GM18870 (cell line): ENCODE results near the gene AQP12A.
"Not testable (repeated sequence)": the region's sequence is repeated elsewhere in the genome, so short reads cannot be mapped to it uniquely, and the experiment has no call there.

Experiments
- ATAC-seq: cut with Tn5 transposase; IDR thresholded peaks from one replicate; pipeline ENCODE4 v1.9.1; 2021; ENCODE audit warnings: moderate library complexity; ENCODE audit not compliant: unreplicated experiment

The AQP12A gene

GRCh38 chr2:240659883-240660282 is 31.8 kb upstream of the AQP12A start:
- not testable (repeated sequence) for ATAC-seq

- no peak for ATAC-seq
Measured at GRCh38 chr2:240662681-240663080, 29.0 kb upstream of the AQP12A start.

GRCh38 chr2:240663546-240664190 is 28.0 kb upstream of the AQP12A start:
- no peak for ATAC-seq

GRCh38 chr2:240664622-240665021 is 27.0 kb upstream of the AQP12A start:
- ATAC-seq: no peak

DNA sequence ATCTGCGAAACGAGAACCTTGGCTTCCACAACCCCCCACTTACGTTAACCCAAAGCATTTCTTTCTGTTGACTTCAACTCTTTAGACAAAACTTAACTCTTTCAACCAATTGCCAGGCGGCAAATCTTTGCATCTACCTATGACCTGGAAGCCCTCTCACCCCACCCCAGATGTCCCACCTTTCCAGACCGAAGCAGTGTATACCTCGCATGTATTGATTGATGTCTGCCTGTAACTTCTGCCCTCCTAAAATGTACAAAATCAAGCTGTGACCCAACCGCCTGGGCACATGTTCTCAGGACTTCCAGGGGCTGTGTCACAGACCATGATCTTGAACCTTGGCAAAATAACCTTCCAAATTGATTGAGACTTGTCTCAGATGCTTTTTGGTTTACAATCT is 21.3 kb upstream of the AQP12A start:
- ATAC-seq: no peak

DNA sequence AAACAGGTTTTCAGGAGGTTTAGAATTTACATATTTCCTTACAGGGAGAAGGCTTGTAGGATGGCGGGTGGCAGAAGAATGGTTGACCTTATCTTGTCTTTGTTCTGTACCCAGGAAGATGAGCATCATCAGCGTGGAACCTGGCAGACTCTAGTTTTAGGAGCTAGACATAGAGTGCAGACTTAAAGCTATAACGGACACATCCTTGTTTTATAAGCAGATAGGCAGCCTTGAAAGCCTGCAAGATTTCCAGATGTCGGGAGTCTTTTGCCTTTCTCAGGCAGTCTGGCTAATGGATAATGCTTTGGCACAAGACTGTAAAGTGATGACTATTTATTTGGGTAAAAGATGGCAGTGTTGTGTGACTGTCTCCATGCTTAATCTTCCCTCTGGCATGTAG is 20.7 kb upstream of the AQP12A start:
- no peak for ATAC-seq

- ATAC-seq: no peak
Measured at GRCh38 chr2:240672076-240672700, 19.5 kb upstream of the AQP12A start.

GRCh38 chr2:240672701-240673190 is 18.9 kb upstream of the AQP12A start:
- ATAC-seq: no peak

GRCh38 chr2:240674461-240675184 is 17.0 kb upstream of the AQP12A start:
- not testable (repeated sequence) for ATAC-seq

DNA sequence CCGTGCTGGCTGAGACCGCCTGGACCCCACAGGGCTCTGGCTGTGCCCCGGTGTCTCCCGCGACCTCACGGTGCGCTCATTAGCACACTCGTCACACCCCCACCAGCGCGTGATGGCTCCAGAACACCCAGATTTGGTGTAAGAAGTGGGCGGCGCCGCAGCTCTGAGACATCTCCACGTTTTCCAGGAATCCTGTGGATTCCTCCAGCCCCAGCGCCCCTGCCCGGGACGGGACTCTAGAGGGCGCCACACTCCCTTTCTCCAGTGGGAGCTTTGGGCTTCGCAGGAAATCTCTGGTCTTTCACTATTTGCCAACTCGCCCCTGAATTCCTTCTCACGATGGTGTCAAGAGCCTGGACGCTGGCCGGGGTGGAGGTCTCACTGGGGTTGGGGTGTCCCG is 16.3 kb upstream of the AQP12A start:
- not testable (repeated sequence) for ATAC-seq

DNA sequence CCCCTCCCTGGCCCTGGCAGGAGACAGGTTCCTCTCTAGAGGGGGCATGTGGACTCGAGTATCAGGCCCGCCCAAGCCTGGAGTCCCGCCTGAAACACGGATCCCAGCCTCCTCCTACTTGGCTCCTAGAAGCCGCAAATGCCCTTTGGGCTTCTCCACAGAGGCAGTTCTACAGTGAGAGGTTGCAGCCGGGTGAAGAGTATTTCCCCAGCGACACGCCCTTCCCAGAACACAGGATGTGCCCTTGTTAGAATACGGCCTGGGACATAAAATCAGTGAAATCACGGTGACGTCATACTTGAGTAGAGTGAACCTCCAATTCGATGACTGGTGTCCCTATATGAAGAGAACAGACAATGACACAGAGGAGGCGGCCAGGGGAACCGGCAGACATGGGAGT is 13.6 kb upstream of the AQP12A start:
- ATAC-seq: not testable (repeated sequence)

DNA sequence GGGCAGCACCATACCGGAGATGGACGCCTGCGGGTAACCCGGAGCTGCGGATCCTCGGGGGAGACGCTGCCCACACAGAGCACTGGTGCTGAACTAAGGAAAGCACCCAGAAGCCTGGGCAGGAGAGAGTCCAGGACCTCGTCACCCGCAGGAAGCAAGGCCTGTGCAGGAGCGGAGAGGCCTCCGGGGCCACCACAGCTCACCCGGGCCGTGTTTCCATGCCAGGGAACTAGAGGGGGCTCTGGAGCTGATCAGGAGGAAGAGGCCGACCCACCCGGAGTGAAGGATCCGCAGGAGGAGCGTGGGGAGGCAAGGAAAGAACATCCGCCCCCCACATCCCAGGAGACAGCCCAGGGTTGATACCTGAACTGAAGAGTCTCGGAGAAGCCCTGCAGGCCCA is 12.8 kb upstream of the AQP12A start:
- not testable (repeated sequence) for ATAC-seq

GRCh38 chr2:240680185-240680584 is 11.5 kb upstream of the AQP12A start:
- not testable (repeated sequence) for ATAC-seq

DNA sequence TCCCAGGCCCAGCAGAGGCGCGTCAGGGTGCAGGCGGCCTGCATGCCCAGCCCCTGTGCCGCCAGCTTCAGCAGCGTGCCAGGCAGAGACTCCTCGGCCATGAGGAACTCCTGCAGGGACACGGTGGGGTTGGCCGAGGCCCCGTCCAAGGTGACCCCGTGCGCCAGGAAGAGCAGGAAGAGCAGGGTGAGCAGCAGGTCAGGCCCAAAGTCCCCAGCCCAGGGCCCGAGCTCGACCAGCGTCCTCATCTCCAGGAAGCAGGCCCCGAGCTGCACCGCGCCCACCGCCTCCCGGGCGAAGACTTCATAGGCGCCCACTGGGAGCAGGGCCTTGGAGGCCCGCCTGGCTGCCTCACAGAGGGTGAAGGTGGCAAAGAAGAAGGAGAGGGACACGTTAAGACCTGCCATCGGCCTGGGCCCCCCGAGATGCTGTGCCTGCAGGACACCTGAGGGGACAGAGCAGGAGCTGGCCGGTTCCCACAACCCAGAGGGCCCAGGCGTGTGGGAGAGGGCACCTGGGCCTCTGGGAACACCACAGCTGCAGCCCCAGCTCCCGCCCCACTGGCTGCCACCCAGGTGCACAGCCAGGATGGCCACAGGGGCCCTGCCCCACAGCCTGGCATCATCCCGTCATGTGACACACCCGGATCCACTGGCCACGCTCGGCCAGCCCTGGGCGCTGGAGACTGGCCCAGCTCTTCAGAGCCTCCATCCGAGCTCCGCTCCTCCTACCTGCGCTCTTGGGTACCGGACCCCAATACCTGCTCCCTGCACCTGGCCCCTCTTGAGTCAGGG is 9.0 kb upstream of the AQP12A start, which contains the start of gene AQP12B:
TSS of gene AQP12B (minus strand) at position 455 of the 794 bp plus-strand sequence. CDS start at position 407, 48 bp downstream.
- not testable (repeated sequence) for ATAC-seq

- ATAC-seq: not testable (repeated sequence)
Measured at GRCh38 chr2:240683329-240683979, 8.2 kb upstream of the AQP12A start.

DNA sequence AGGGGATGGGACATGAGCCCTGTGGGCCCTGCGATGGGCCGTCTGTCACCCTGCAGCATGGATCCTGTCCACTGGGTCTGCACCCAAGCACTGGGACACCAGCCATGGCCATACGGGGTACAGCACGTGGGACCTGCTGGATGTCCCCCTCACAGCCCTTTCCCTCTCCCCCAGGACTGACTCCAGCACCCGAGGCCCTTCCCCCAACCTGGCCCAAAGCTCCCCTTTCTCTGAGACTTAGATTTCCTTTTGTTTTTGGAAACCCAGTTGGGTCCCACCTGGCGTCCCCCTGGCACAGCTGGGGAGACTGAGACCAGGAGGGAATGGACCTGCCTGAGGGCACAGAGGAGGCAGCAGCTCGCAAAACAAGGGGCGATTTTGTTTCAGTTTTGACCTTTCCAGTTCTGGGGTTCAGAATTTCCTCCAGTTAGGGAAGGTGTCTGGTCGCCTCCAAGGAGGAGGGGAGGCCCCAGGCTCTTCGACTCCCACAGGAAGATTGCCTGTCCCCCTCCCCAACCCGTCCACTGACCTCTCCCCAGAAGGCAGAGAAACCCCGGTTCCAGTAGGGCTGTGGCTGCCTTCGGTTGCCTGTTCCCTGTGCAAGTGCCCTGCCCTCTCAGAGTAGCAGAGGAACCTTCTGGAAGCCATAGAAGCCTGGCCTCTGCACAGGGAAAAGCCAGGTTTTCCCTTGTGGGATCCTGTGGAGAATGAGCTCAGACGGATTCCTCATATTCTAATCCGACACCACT is 7.5 kb upstream of the AQP12A start:
- ATAC-seq: not testable (repeated sequence)

DNA sequence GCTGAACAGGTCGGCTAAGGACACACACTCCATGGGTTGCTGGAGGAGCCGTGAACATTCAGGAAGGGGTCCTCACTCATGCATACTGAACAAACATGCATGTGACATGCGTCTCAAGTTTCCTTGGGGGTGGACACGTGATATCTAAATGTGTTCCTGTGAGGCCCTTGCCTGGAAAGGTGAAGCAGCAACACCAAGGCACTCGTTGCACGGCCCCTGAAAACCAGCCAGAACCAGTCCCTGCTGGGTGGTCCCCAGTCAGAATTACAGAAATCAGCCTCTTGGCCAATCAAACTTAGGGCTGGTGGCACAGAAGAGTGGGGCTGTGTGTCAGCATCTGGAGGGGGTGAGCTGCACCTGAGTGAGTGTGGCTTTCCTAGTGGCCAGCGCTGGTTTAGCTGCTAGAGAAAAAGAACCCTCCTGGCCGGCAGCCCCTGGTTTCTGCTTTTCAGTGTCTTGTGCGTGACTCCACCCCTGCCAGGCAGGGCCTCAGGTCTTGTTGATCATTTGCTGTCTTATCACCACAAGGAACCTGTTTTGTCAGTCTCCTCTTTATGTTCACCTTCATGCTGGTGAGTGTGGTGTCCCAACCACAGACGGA is 5.8 kb upstream of the AQP12A start:
- ATAC-seq: no peak

- no peak for ATAC-seq
Measured at GRCh38 chr2:240686460-240686859, 5.2 kb upstream of the AQP12A start.

- no peak for ATAC-seq
Measured at GRCh38 chr2:240687045-240687740, 4.5 kb upstream of the AQP12A start.
